ENCODE measurements around the gene CARM1.

The CARM1 gene

GRCh38 chr19:10861103-10861651 lies 10.2 kb upstream of the CARM1 start:
- ChIA-PET CTCF (interaction anchor here (0.6 to 21.0 kb wide), 6 partner anchors 9 to 295 kb away, joined by 3 to 559 read pairs (median 6); partner anchors contain the start of genes C19orf38, DNM2 and TMED1), POLR2A (interaction anchor here (0.6 to 1.0 kb wide), 2 partner anchors 46 to 90 kb away, joined by 4 to 5 read pairs; no protein-coding TSS in a partner anchor)
- no peak for DNase-seq (ENCODE audit: low read depth, low spot score)
- H3K4me3 ChIP-seq (ENCODE audit: low read depth, low read length), result no peak overlapping the region
- TF ChIP-seq CTCF (IDR thresholded peaks at IDR 0.05; ENCODE audit: insufficient read depth, low read length, missing control alignments), result peak; percentile 52

GRCh38 chr19:10862561-10863106 lies 8.7 kb upstream of the CARM1 start:
- ChIA-PET CTCF (interaction anchor here (0.9 to 21.0 kb wide), 8 partner anchors 11 to 236 kb away, joined by 3 to 559 read pairs (median 26); partner anchors contain the start of genes C19orf38, CARM1, DNM2 and TMED1), POLR2A (no interaction called here)
- no peak for DNase-seq (ENCODE audit: low read depth, low spot score)
- H3K4me3 ChIP-seq (ENCODE audit: low read depth, low read length), result no peak overlapping the region
- no peak for TF ChIP-seq CTCF (IDR thresholded peaks at IDR 0.05; ENCODE audit: insufficient read depth, low read length, missing control alignments)

- DNase-seq (ENCODE audit: low read depth, low spot score), result no peak
- TF ChIP-seq CTCF (IDR thresholded peaks at IDR 0.05; ENCODE audit: insufficient read depth, low read length, missing control alignments), result no peak
- CTCF ChIA-PET, result interaction anchor here (1.0 to 21.0 kb wide), 19 partner anchors 10 to 236 kb away, joined by 3 to 559 read pairs (median 10); partner anchors contain the start of genes C19orf38, CARM1, DNM2 and QTRT1
- POLR2A ChIA-PET, result no interaction called here
- H3K4me3 ChIP-seq (ENCODE audit: low read depth, low read length), result no peak overlapping the region
These were observed 8.1 kb upstream of the CARM1 start for GRCh38 chr19:10863107-10863717.

DNA sequence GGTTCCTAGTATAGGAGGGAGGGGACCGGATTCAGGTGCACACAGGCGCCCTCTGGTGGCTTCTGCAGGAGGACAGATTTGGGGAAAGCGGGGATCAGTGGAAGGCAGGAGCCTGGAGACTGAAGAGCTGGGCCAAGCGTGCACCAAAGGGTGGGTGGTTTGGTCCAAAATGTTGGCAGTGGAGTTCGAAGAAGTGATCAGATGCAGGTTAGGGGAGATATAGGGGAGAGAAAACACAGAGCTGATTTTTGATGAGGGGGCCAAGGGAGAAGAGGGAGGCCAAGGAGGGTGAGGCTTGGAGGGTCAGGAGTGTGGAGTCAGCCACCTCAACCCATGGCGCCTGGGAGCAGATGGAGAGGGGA lies 6.8 kb upstream of the CARM1 start:
- no peak for DNase-seq (ENCODE audit: low read depth, low spot score)
- ChIA-PET CTCF (interaction anchor here (0.6 to 21.0 kb wide), 51 partner anchors 9 to 330 kb away, joined by 3 to 559 read pairs (median 5); partner anchors contain the start of genes C19orf38, CARM1, DNM2 and QTRT1), POLR2A (interaction anchor here (0.6 to 1.2 kb wide), 4 partner anchors 21 to 147 kb away, joined by 3 to 4 read pairs (median 3); partner anchors contain the start of genes DNM2 and TMED1)
- H3K4me3 ChIP-seq (ENCODE audit: low read depth, low read length), result no peak overlapping the region
- peak; percentile 91 for TF ChIP-seq CTCF (IDR thresholded peaks at IDR 0.05; ENCODE audit: insufficient read depth, low read length, missing control alignments)

- ChIA-PET CTCF (interaction anchor here (5.3 to 21.0 kb wide), 3 partner anchors 12 to 150 kb away, joined by 43 to 559 read pairs (median 211); partner anchors contain the start of genes C19orf38, DNM2 and TMED1), POLR2A (no interaction called here)
- TF ChIP-seq CTCF (IDR thresholded peaks at IDR 0.05; ENCODE audit: insufficient read depth, low read length, missing control alignments), result no peak
- no peak overlapping the region for H3K4me3 ChIP-seq (ENCODE audit: low read depth, low read length)
- DNase-seq (ENCODE audit: low read depth, low spot score), result no peak
These were observed 4.9 kb upstream of the CARM1 start for GRCh38 chr19:10866495-10866894.
